Stromal cell of bone marrow (primary cell): ENCODE measurements around the gene GNPAT.

Experiments
- DNase-seq: peaks from one replicate; pipeline ENCODE4 v3.0.0-alpha.2; 2012; ENCODE audit warnings: low read depth

Gene GNPAT

GRCh38 chr1:231242516-231243198 is 1.6 kb downstream of the GNPAT start:
- no peak for DNase-seq

GRCh38 chr1:231248778-231249177 is 7.8 kb downstream of the GNPAT start:
- no peak for DNase-seq

- no peak for DNase-seq
Observed at GRCh38 chr1:231252336-231252735, 11.3 kb downstream of the GNPAT start.

- no peak for DNase-seq
Observed at GRCh38 chr1:231260351-231260750, 19.3 kb downstream of the GNPAT start.

GRCh38 chr1:231264642-231265041 is 23.6 kb downstream of the GNPAT start:
- no peak for DNase-seq

GRCh38 chr1:231265379-231265778 is 24.4 kb downstream of the GNPAT start:
- DNase-seq: no peak

GRCh38 chr1:231266811-231267322 is 25.9 kb downstream of the GNPAT start:
- DNase-seq: peak; percentile 3

- no peak for DNase-seq
Observed at GRCh38 chr1:231272173-231272572, 31.2 kb downstream of the GNPAT start.

GRCh38 chr1:231272880-231273279 is 31.9 kb downstream of the GNPAT start:
- peak; percentile 2 for DNase-seq

GRCh38 chr1:231274119-231274825 is 33.3 kb downstream of the GNPAT start:
- peak; percentile 59 for DNase-seq

- no peak for DNase-seq
Observed at GRCh38 chr1:231278100-231278790, 37.2 kb downstream of the GNPAT start.

- no peak for DNase-seq
Observed at GRCh38 chr1:231279081-231279480, 38.1 kb downstream of the GNPAT start.

GRCh38 chr1:231279683-231280082 is 38.7 kb downstream of the GNPAT start:
- DNase-seq: no peak

GRCh38 chr1:231284441-231284840 is 43.4 kb downstream of the GNPAT start:
- DNase-seq: no peak

- DNase-seq: no peak
Observed at GRCh38 chr1:231286603-231287002, 45.6 kb downstream of the GNPAT start.

- no peak for DNase-seq
Observed at GRCh38 chr1:231295938-231296337, 54.9 kb downstream of the GNPAT start.

GRCh38 chr1:231301990-231302389 is 61.0 kb downstream of the GNPAT start:
- DNase-seq: no peak

- DNase-seq: no peak
Observed at GRCh38 chr1:231310391-231310934, 69.5 kb downstream of the GNPAT start.

GRCh38 chr1:231311720-231312431 is 70.9 kb downstream of the GNPAT start:
- no peak for DNase-seq

- no peak for DNase-seq
Observed at GRCh38 chr1:231312432-231312788, 71.4 kb downstream of the GNPAT start.

- no peak for DNase-seq
Observed at GRCh38 chr1:231313661-231314060, 72.6 kb downstream of the GNPAT start.

GRCh38 chr1:231315887-231316286 is 74.9 kb downstream of the GNPAT start:
- DNase-seq: no peak
